Measurements from ENCODE around the gene MOB3B.
"Not testable (repeated sequence)": the region's sequence is repeated elsewhere in the genome, so short reads cannot be mapped to it uniquely, and the experiment has no call there.

Gene MOB3B

GRCh38 chr9:27468462-27469110 lies 61.0 kb downstream of the MOB3B start:
- Histone ChIP-seq H3K79me2 (ENCODE audit: control insufficient read depth, low read length) (no peaks in the 10 kb centered on the region), H4K20me1 (ENCODE audit: control insufficient read depth, insufficient read depth, low read depth, low read length) (no peaks in the 10 kb centered on the region), H3F3A (ENCODE audit: control insufficient read depth, insufficient read depth) (no peaks in the 10 kb centered on the region), H3K4me3 (ENCODE audit: low read length) (no peak overlapping the region), H3K9me2 (replicated peaks; ENCODE audit: control insufficient read depth, low read length) (no peaks in the 10 kb centered on the region), H3K27me3 (ENCODE audit: control insufficient read depth, low read length) (peaks cover 5% of the 10 kb centered on the region), H3K4me1 (ENCODE audit: control insufficient read depth, low read length) (no peaks in the 10 kb centered on the region), H3K27ac (ENCODE audit: low read depth, low read length) (no peak overlapping the region), H3K4me2 (ENCODE audit: low read length) (no peak overlapping the region), H3K9me3 (ENCODE audit: control insufficient read depth, insufficient read depth, low read length) (no peaks in the 10 kb centered on the region), H3K36me3 (ENCODE audit: control insufficient read depth, low read length) (no peaks in the 10 kb centered on the region)
- TF ChIP-seq EZH2phosphoT487 (IDR thresholded peaks at IDR 0.05; ENCODE audit: borderline replicate concordance, low read length) (no peak), CTCF (IDR thresholded peaks at IDR 0.05; ENCODE audit: low read depth, low read length, poor library complexity, severe bottlenecking) (no peak)

GRCh38 chr9:27468000-27468399 lies 61.6 kb downstream of the MOB3B start:
- no peak overlapping the region for H3K4me3 ChIP-seq (ENCODE audit: low read length)
- no peak overlapping the region for H3K27ac ChIP-seq (ENCODE audit: low read depth, low read length)
- H3K9me2 ChIP-seq (replicated peaks; ENCODE audit: control insufficient read depth, low read length), result no peaks in the 10 kb centered on the region
- no peaks in the 10 kb centered on the region for H3K4me1 ChIP-seq (ENCODE audit: control insufficient read depth, low read length)
- H3K36me3 ChIP-seq (ENCODE audit: control insufficient read depth, low read length), result no peaks in the 10 kb centered on the region
- H3K9me3 ChIP-seq (ENCODE audit: control insufficient read depth, insufficient read depth, low read length), result no peaks in the 10 kb centered on the region
- peaks cover 5% of the 10 kb centered on the region for H3K27me3 ChIP-seq (ENCODE audit: control insufficient read depth, low read length)
- no peaks in the 10 kb centered on the region for H3K79me2 ChIP-seq (ENCODE audit: control insufficient read depth, low read length)
- no peaks in the 10 kb centered on the region for H4K20me1 ChIP-seq (ENCODE audit: control insufficient read depth, insufficient read depth, low read depth, low read length)
- no peaks in the 10 kb centered on the region for H3F3A ChIP-seq (ENCODE audit: control insufficient read depth, insufficient read depth)
- TF ChIP-seq CTCF (IDR thresholded peaks at IDR 0.05; ENCODE audit: low read depth, low read length, poor library complexity, severe bottlenecking), result no peak
- no peak for TF ChIP-seq EZH2phosphoT487 (IDR thresholded peaks at IDR 0.05; ENCODE audit: borderline replicate concordance, low read length)
- H3K4me2 ChIP-seq (ENCODE audit: low read length), result no peak overlapping the region

GRCh38 chr9:27467486-27467885 lies 62.1 kb downstream of the MOB3B start:
- Histone ChIP-seq H3K9me2 (replicated peaks; ENCODE audit: control insufficient read depth, low read length) (no peaks in the 10 kb centered on the region), H3K4me3 (ENCODE audit: low read length) (no peak overlapping the region), H3K27me3 (ENCODE audit: control insufficient read depth, low read length) (peaks cover 5% of the 10 kb centered on the region), H3K4me1 (ENCODE audit: control insufficient read depth, low read length) (no peaks in the 10 kb centered on the region), H3K9me3 (ENCODE audit: control insufficient read depth, insufficient read depth, low read length) (no peaks in the 10 kb centered on the region), H3K27ac (ENCODE audit: low read depth, low read length) (no peak overlapping the region), H3K79me2 (ENCODE audit: control insufficient read depth, low read length) (no peaks in the 10 kb centered on the region), H4K20me1 (ENCODE audit: control insufficient read depth, insufficient read depth, low read depth, low read length) (no peaks in the 10 kb centered on the region), H3K36me3 (ENCODE audit: control insufficient read depth, low read length) (no peaks in the 10 kb centered on the region), H3K4me2 (ENCODE audit: low read length) (no peak overlapping the region), H3F3A (ENCODE audit: control insufficient read depth, insufficient read depth) (no peaks in the 10 kb centered on the region)
- no peak for TF ChIP-seq EZH2phosphoT487 (IDR thresholded peaks at IDR 0.05; ENCODE audit: borderline replicate concordance, low read length)
- TF ChIP-seq CTCF (IDR thresholded peaks at IDR 0.05; ENCODE audit: low read depth, low read length, poor library complexity, severe bottlenecking), result no peak

- H3K4me3 ChIP-seq (ENCODE audit: low read length); H3K27ac ChIP-seq (ENCODE audit: low read depth, low read length); H3K79me2 ChIP-seq (ENCODE audit: control insufficient read depth, low read length); H3K36me3 ChIP-seq (ENCODE audit: control insufficient read depth, low read length); H4K20me1 ChIP-seq (ENCODE audit: control insufficient read depth, insufficient read depth, low read depth, low read length); H3K4me2 ChIP-seq (ENCODE audit: low read length); H3K9me3 ChIP-seq (ENCODE audit: control insufficient read depth, insufficient read depth, low read length); H3K27me3 ChIP-seq (ENCODE audit: control insufficient read depth, low read length); H3K4me1 ChIP-seq (ENCODE audit: control insufficient read depth, low read length); H3K9me2 ChIP-seq (replicated peaks; ENCODE audit: control insufficient read depth, low read length); H3F3A ChIP-seq (ENCODE audit: control insufficient read depth, insufficient read depth): not testable (repeated sequence)
Observed at GRCh38 chr9:27466516-27466915, 63.1 kb downstream of the MOB3B start.

GRCh38 chr9:27464950-27465349 lies 64.7 kb downstream of the MOB3B start:
- not testable (repeated sequence) for H3K9me3 ChIP-seq (ENCODE audit: control insufficient read depth, insufficient read depth, low read length)

More at GRCh38 chr9:27464950-27465349, 64.7 kb downstream of the MOB3B start:
- not testable (repeated sequence) for H3K79me2 ChIP-seq (ENCODE audit: control insufficient read depth, low read length); H4K20me1 ChIP-seq (ENCODE audit: control insufficient read depth, insufficient read depth, low read depth, low read length); H3F3A ChIP-seq (ENCODE audit: control insufficient read depth, insufficient read depth); H3K27ac ChIP-seq (ENCODE audit: low read depth, low read length); H3K4me1 ChIP-seq (ENCODE audit: control insufficient read depth, low read length); H3K36me3 ChIP-seq (ENCODE audit: control insufficient read depth, low read length); H3K27me3 ChIP-seq (ENCODE audit: control insufficient read depth, low read length); H3K9me2 ChIP-seq (replicated peaks; ENCODE audit: control insufficient read depth, low read length); H3K4me3 ChIP-seq (ENCODE audit: low read length); H3K4me2 ChIP-seq (ENCODE audit: low read length)
